Peyer's patch (tissue), 4 donors: ENCODE measurements around the gene SLC4A8. TPM values are rescaled to one million over a fixed set of nuclear protein-coding genes. Genes with fewer than 3 reads are reported as not detected.
A peak's percentile ranks its signal among the peaks of the same experiment; 100 is the strongest.

ENCODE experiments used
- DNase-seq, 3 donors: peaks; one replicate each; pipeline ENCODE4 v3.0.0-alpha.2; 2017 to 2019
- H3K27ac ChIP-seq, 4 donors: fragments of 200-600 bp; sonication (generic); one replicate each; pipeline ENCODE4 v1.5.1; 2016 to 2019
- H3K27me3 ChIP-seq, 2 donors: fragments of 200-600 bp; sonication (generic); one replicate each; pipeline ENCODE4 v1.5.1; 2019
- H3K36me3 ChIP-seq, 3 donors: fragments of 200-600 bp; sonication (generic); one replicate each; pipeline ENCODE4 v1.5.1; 2016 to 2019
- H3K4me1 ChIP-seq, 4 donors: fragments of 200-600 bp; sonication (generic); one replicate each; pipeline ENCODE4 v1.5.1; 2016 to 2019
- H3K4me3 ChIP-seq, 4 donors: fragments of 200-600 bp; sonication (generic); 1 replicate in 3 of 4; 2 replicates in 1 of 4; pipeline ENCODE4 v1.5.1; 2016 to 2019; ENCODE audit warnings: mild to moderate bottlenecking in 1 of 4
- H3K9me3 ChIP-seq, 4 donors: fragments of 200-600 bp; sonication (generic); one replicate each; pipeline ENCODE4 v1.5.1; 2016 to 2019; ENCODE audit warnings: mild to moderate bottlenecking in 1 of 4
- POLR2A ChIP-seq, 2 donors: fragments of 450-650 bp; IDR thresholded peaks; one replicate each; pipeline ENCODE4 v1.5.1; 2017; ENCODE audit warnings: antibody characterized with exemption in 2 of 2, mild to moderate bottlenecking in 2 of 2, moderate library complexity in 2 of 2
- total RNA-seq, 4 donors: library from RNA; depleted of rRNA; stranded (reverse); fragments of >200 nt; gene quantifications; one replicate each; pipeline ENCODE4 v1.1.0, GENCODE V29; 2016
- TF ChIP-seq, protein P1 (sequence below), 6 experiments: fragments of 450-650 bp in 4 of 6; fragments of 200-600 bp in 2 of 6; sonication (generic) in 1 of 6; IDR thresholded peaks; one replicate each; pipeline ENCODE4 v1.5.1; 2017 to 2019; ENCODE audit warnings: antibody characterized with exemption in 6 of 6, mild to moderate bottlenecking in 3 of 6, moderate library complexity in 1 of 6

Gene SLC4A8
- total RNA-seq, 4 donors from 2014 or later: 1.9 to 49.5 (median 7.1) TPM

GRCh38 chr12:51522696-51523095 is 98.1 kb downstream of the SLC4A8 start:
- H3K4me3 ChIP-seq: no peak overlapping the region
- no peak for TF ChIP-seq POLR2A (IDR thresholded peaks at IDR 0.05)
- TF ChIP-seq, protein P1, sequence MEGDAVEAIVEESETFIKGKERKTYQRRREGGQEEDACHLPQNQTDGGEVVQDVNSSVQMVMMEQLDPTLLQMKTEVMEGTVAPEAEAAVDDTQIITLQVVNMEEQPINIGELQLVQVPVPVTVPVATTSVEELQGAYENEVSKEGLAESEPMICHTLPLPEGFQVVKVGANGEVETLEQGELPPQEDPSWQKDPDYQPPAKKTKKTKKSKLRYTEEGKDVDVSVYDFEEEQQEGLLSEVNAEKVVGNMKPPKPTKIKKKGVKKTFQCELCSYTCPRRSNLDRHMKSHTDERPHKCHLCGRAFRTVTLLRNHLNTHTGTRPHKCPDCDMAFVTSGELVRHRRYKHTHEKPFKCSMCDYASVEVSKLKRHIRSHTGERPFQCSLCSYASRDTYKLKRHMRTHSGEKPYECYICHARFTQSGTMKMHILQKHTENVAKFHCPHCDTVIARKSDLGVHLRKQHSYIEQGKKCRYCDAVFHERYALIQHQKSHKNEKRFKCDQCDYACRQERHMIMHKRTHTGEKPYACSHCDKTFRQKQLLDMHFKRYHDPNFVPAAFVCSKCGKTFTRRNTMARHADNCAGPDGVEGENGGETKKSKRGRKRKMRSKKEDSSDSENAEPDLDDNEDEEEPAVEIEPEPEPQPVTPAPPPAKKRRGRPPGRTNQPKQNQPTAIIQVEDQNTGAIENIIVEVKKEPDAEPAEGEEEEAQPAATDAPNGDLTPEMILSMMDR (IDR thresholded peaks at IDR 0.05): no peak
- peaks cover 0 to 20% (median 0%) of the 10 kb centered on the region in 4 donors for H3K4me1 ChIP-seq
- no peaks in the 10 kb centered on the region for H3K9me3 ChIP-seq
- no peaks in the 10 kb centered on the region for H3K27me3 ChIP-seq
- H3K36me3 ChIP-seq: no peaks in the 10 kb centered on the region
- H3K27ac ChIP-seq: peak overlapping the region in 2 of 4 donors; percentile 12 to 31
- DNase-seq: peak in 1 of 3 donors; percentile 49

- TF ChIP-seq, protein P1 (IDR thresholded peaks at IDR 0.05): no peak
- TF ChIP-seq POLR2A (IDR thresholded peaks at IDR 0.05): no peak
- Histone ChIP-seq H3K27ac (peak overlapping the region in 2 of 4 donors; percentile 47 to 52), H3K4me3 (no peak overlapping the region), H3K9me3 (no peaks in the 10 kb centered on the region), H3K4me1 (peaks cover 0 to 31% (median 0%) of the 10 kb centered on the region in 4 donors), H3K36me3 (no peaks in the 10 kb centered on the region), H3K27me3 (no peaks in the 10 kb centered on the region)
- DNase-seq: no peak
These were observed 99.8 kb downstream of the SLC4A8 start for GRCh38 chr12:51524386-51524901.

GRCh38 chr12:51525518-51525917 is 100.9 kb downstream of the SLC4A8 start:
- DNase-seq: no peak
- TF ChIP-seq, protein P1 (IDR thresholded peaks at IDR 0.05): no peak
- no peak for TF ChIP-seq POLR2A (IDR thresholded peaks at IDR 0.05)
- no peak overlapping the region for H3K4me3 ChIP-seq
- no peaks in the 10 kb centered on the region for H3K27me3 ChIP-seq
- H3K36me3 ChIP-seq: no peaks in the 10 kb centered on the region
- no peak overlapping the region for H3K27ac ChIP-seq
- no peaks in the 10 kb centered on the region for H3K9me3 ChIP-seq
- H3K4me1 ChIP-seq: peaks cover 0 to 31% (median 0%) of the 10 kb centered on the region in 4 donors

DNA sequence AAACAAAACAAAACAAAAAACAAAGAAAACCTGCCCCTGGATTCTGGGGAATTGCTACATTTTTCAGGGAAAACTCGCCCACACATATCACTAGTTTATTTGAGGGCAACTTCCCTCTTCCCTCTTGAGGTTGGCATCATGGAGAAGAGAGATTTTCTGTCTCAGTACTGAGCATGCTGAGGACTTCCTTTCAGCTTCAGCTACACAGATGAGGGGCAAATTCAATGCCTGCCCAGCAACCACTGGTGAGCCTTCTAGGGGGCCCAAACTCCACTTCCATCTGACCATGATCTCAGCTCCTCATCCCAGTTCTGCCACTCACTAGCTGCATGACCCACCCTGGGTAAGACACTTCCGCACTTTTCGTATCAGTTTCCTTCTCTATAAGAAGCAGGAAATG is 103.3 kb downstream of the SLC4A8 start:
- H3K27ac ChIP-seq: peak overlapping the region in 1 of 4 donors; percentile 52
- H3K4me3 ChIP-seq: no peak overlapping the region
- H3K4me1 ChIP-seq: peaks cover 0 to 29% (median 0%) of the 10 kb centered on the region in 4 donors
- no peak for TF ChIP-seq POLR2A (IDR thresholded peaks at IDR 0.05)
- TF ChIP-seq, protein P1 (IDR thresholded peaks at IDR 0.05): no peak
- no peaks in the 10 kb centered on the region for H3K27me3 ChIP-seq
- no peaks in the 10 kb centered on the region for H3K9me3 ChIP-seq
- no peaks in the 10 kb centered on the region for H3K36me3 ChIP-seq
- DNase-seq: no peak

GRCh38 chr12:51528852-51529650 is 104.4 kb downstream of the SLC4A8 start:
- Histone ChIP-seq H3K4me3 (no peak overlapping the region), H3K27ac (peak overlapping the region in 2 of 4 donors; percentile 52 to 71), H3K4me1 (peaks cover 0 to 20% (median 0%) of the 10 kb centered on the region in 4 donors), H3K36me3 (no peaks in the 10 kb centered on the region), H3K9me3 (no peaks in the 10 kb centered on the region), H3K27me3 (no peaks in the 10 kb centered on the region)
- peak in 1 of 3 donors; percentile 59 for DNase-seq
- TF ChIP-seq, protein P1 (IDR thresholded peaks at IDR 0.05): no peak
- no peak for TF ChIP-seq POLR2A (IDR thresholded peaks at IDR 0.05)
